Measurements from ENCODE around the gene SLU7.
A peak's percentile ranks its signal among the peaks of the same experiment; 100 is the strongest.

SLU7 gene

GRCh38 chr5:160418561-160419457 lies at the start of gene SLU7:
Gene SLU7, minus strand, starts transcription at chr5:160419081. Its CDS starts 3,787 bp downstream, at chr5:160415294.
- H3K4me3 ChIP-seq (ENCODE audit: low read length), result peak within 1 kb of the TSS; percentile 97
- TF ChIP-seq, protein P1, sequence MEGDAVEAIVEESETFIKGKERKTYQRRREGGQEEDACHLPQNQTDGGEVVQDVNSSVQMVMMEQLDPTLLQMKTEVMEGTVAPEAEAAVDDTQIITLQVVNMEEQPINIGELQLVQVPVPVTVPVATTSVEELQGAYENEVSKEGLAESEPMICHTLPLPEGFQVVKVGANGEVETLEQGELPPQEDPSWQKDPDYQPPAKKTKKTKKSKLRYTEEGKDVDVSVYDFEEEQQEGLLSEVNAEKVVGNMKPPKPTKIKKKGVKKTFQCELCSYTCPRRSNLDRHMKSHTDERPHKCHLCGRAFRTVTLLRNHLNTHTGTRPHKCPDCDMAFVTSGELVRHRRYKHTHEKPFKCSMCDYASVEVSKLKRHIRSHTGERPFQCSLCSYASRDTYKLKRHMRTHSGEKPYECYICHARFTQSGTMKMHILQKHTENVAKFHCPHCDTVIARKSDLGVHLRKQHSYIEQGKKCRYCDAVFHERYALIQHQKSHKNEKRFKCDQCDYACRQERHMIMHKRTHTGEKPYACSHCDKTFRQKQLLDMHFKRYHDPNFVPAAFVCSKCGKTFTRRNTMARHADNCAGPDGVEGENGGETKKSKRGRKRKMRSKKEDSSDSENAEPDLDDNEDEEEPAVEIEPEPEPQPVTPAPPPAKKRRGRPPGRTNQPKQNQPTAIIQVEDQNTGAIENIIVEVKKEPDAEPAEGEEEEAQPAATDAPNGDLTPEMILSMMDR (conservative IDR thresholded peaks at IDR 0.05; ENCODE audit: low read length), result no peak
- DNase-seq (ENCODE audit: low read depth), result peak; percentile 95

DNA sequence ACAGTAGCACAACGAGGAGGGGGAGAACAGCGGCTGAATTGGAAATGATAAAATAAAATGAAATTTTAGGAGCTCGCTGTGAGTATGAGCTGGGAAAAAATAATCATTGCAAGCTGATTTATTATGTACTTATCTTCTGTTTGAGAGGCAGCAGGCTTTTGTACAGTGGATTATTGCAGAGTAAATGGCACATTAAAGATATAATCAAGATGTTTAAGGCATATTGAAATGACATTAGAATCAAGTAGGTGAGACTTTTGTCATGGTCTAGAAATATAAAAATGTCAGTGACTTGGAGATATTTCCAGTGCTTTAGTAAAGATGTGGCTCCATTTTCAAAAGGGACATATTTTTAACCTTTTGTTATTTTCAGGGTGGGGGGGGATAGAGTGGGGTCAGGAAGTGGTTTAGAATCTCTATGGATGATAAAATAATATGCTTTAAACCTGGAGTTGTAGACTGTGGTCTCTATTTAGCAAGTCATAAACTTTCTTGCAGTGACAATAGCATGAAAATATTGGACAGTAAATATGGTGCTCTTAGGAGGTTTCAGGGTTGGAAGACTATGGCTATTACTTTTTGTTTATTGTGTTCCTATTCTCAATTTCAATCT lies 49.6 kb upstream of the SLU7 start:
- H3K4me3 ChIP-seq (ENCODE audit: low read length), result no peak overlapping the region
- TF ChIP-seq, protein P1 (conservative IDR thresholded peaks at IDR 0.05; ENCODE audit: low read length), result no peak
- DNase-seq (ENCODE audit: low read depth), result no peak

DNA sequence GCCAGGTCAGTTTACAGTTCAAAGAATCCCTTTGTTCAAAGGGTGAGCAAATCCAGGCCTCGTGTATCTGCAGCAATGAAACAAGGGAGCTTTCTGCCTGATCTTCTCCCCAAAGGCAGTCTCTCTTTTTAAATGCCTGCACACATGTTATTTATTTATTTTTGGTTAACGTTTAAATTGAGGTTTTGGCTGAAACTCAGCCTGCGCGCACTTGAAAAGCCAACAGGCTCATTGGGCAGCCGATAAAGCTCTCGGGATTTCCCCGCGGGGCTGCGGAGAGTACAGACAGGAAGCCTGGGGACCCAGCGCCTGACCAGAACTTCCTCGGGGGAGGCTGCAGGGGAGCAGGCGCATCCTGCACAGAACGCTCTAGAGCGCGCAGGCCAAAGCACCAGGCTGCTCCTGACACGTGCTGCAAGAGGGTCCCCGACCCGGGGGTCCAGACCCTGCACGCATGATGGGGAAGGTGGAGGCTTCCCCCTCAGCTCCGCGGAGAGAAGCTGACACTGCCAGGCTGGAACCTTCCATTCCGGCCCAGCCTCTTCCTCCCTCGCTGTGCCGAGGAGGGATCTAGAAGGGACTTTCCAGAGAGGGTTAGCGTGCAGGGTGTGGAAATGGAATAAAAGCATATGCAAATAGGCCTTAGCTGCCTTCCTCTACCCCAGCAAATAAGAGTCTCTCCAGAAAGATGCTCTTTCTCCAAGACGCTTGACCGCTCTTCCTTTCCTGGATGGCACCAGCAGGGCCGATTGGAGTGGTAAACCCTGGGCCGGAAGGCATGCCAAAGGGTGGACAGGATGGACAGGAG lies 48.9 kb upstream of the SLU7 start:
- DNase-seq (ENCODE audit: low read depth), result peak; percentile 70
- peak overlapping the region; percentile 41 for H3K4me3 ChIP-seq (ENCODE audit: low read length)
- TF ChIP-seq, protein P1 (conservative IDR thresholded peaks at IDR 0.05; ENCODE audit: low read length), result no peak

DNA sequence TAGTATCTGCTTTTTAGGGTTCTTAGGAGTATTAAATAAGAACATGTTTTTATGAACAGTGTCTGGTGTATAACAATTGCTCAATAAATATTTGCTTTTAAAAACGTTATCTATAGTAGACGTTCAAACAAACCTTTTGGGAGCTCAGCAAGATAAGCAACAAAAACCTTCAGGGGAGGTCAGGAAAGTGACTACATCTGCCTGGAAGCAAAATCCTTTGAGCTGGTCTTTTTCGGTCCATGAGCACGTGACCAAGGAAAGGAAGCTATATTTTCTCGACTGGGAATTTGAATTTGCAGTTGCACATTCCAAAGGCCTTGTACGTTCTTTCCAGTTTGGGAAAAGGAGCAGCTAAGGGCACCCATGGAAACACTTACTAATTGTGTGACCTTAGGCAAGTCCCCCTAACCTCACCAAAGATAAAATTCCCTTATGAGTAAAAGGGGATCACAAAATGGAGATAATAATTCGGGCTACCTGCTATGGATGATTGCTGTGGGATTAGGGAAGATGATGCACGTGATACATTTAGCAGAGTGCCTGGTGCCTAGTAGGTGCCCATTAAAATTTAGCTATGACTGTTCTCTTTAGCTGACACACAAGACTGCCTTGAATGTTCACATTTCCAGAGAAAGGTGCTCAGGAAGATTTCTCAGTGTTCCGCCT lies 48.1 kb upstream of the SLU7 start:
- TF ChIP-seq, protein P1 (conservative IDR thresholded peaks at IDR 0.05; ENCODE audit: low read length), result no peak
- no peak overlapping the region for H3K4me3 ChIP-seq (ENCODE audit: low read length)

DNA sequence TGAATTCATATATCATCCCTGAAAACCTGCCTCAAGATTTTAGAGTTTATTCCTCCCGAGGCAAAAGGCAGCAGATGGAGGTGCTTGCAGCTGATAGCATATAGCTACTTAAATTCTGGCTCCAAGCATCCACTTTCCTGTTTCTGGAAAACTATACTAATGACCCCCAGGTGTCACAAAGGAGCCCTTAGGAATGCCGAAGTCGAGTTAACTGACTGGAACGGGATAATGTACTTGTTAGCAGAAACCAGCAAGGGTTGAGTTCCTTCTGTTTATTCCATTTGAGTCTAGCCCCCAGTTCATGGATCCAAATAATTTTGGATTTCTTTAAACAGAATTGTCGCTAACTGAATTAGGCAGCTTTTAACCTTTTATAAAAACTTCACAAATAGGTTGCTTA lies 47.2 kb upstream of the SLU7 start:
- no peak for DNase-seq (ENCODE audit: low read depth)
- H3K4me3 ChIP-seq (ENCODE audit: low read length), result no peak overlapping the region
- TF ChIP-seq, protein P1 (conservative IDR thresholded peaks at IDR 0.05; ENCODE audit: low read length), result no peak

More for the DNA sequence above, 48.1 kb upstream of the SLU7 start:
- no peak for DNase-seq (ENCODE audit: low read depth)

DNA sequence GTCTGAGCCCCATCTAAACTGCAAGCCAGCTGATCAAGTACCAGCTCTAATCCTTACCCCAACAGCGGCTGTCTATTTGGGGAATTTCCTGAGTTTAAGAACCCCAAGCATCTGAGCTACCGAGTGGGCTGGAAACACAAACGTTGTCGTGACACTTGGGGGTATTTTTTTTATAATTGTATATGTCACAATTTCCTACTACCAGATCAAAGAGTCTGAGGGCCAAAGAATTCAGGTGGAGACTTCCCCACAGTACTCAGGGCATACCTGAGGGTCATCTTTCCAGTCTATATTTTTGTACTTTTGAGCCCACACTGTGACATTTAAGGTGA lies 45.6 kb upstream of the SLU7 start:
- H3K4me3 ChIP-seq (ENCODE audit: low read length), result no peak overlapping the region
- TF ChIP-seq, protein P1 (conservative IDR thresholded peaks at IDR 0.05; ENCODE audit: low read length), result no peak
- DNase-seq (ENCODE audit: low read depth), result no peak

Data from AG10803 (cell line).